Activated CD4-positive, alpha-beta T cell treated with anti-CD3 and anti-CD28 coated beads, Interleukin-2, amount 50 U/mL, for 4 hours (primary cell): ENCODE results near the gene SDCCAG8.

Experiments
- DNase-seq, 2 experiments: peaks; one replicate each; pipeline ENCODE4 v3.0.0-alpha.2; 2020

The SDCCAG8 gene

GRCh38 chr1:243428617-243429342 lies 172.9 kb downstream of the SDCCAG8 start:
- DNase-seq, result no peak

GRCh38 chr1:243431591-243431990 lies 175.8 kb downstream of the SDCCAG8 start:
- DNase-seq, result no peak

GRCh38 chr1:243432136-243432535 lies 176.3 kb downstream of the SDCCAG8 start:
- DNase-seq, result no peak

GRCh38 chr1:243433737-243434370 lies 178.0 kb downstream of the SDCCAG8 start:
- no peak for DNase-seq

- no peak for DNase-seq
Observed at GRCh38 chr1:243434594-243434993, 178.8 kb downstream of the SDCCAG8 start.

GRCh38 chr1:243435836-243436235 lies 180.0 kb downstream of the SDCCAG8 start:
- no peak for DNase-seq

- DNase-seq, result no peak
Observed at GRCh38 chr1:243438146-243438545, 182.3 kb downstream of the SDCCAG8 start.

- DNase-seq, result no peak
Observed at GRCh38 chr1:243438815-243439214, 183.0 kb downstream of the SDCCAG8 start.

GRCh38 chr1:243440406-243440805 lies 184.6 kb downstream of the SDCCAG8 start:
- DNase-seq, result no peak

GRCh38 chr1:243441601-243442000 lies 185.8 kb downstream of the SDCCAG8 start:
- DNase-seq, result no peak

- no peak for DNase-seq
Observed at GRCh38 chr1:243443557-243443956, 187.7 kb downstream of the SDCCAG8 start.

GRCh38 chr1:243447347-243447746 lies 191.5 kb downstream of the SDCCAG8 start:
- no peak for DNase-seq

GRCh38 chr1:243447844-243448243 lies 192.0 kb downstream of the SDCCAG8 start:
- DNase-seq, result no peak

GRCh38 chr1:243449373-243449772 lies 193.5 kb downstream of the SDCCAG8 start:
- no peak for DNase-seq

GRCh38 chr1:243452092-243452491 lies 196.3 kb downstream of the SDCCAG8 start:
- DNase-seq, result no peak

GRCh38 chr1:243454328-243454997 lies 198.6 kb downstream of the SDCCAG8 start:
- no peak for DNase-seq

GRCh38 chr1:243455760-243456651 lies 200.2 kb downstream of the SDCCAG8 start:
- DNase-seq, result no peak

GRCh38 chr1:243457363-243457982 lies 201.6 kb downstream of the SDCCAG8 start:
- DNase-seq, result no peak

GRCh38 chr1:243459059-243459458 lies 203.2 kb downstream of the SDCCAG8 start:
- no peak for DNase-seq

GRCh38 chr1:243461700-243462099 lies 205.9 kb downstream of the SDCCAG8 start:
- DNase-seq, result no peak

GRCh38 chr1:243462929-243463697 lies 207.3 kb downstream of the SDCCAG8 start:
- DNase-seq, result no peak

GRCh38 chr1:243465081-243465480 lies 209.2 kb downstream of the SDCCAG8 start:
- DNase-seq, result no peak
